GM19351 (cell line): ENCODE data around the gene PLXNB2.

Source experiments
- ATAC-seq: cut with Tn5 transposase; IDR thresholded peaks from one replicate; pipeline ENCODE4 v1.9.1; 2021; ENCODE audit warnings: mild to moderate bottlenecking, moderate library complexity; ENCODE audit not compliant: unreplicated experiment

PLXNB2 gene

DNA sequence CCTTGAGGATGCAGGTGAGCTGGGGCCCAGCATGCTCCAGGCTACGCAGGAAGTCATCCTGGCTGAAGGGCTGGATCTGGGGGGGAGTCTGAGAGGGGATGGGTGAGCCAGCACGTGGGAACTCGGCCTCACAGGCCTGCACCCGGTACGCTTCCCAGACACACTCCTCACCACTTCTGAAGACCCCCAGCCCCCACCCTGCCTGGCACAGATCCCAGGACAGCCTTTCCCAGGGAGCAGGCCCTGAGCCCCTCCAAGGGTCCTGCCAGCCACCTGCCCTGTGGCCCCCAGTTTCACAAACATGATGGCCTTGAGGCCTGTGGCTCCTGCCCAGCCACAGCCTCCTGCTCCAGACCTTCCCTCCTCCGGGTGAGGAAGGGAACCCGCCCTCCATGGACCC lies 5.6 kb upstream of the PLXNB2 start:
- ATAC-seq, result no peak

DNA sequence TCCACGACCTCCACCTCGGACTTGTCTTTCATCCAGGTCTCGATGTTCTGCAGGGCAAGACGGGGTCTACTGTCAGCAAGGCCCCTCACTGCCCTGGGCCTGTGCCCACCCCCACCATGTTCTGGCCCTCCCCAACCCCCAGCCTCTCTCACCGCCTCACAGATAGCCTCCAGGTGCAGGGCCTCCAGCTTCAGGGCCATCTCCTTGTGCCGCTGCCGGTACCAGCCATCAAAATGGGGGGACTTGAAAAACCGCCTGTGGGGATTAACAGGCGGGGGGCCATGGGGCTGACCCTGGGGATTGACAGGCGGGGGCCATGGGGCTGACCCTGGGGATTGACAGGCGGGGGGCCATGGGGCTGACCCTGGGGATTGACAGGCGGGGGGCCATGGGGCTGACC lies 4.9 kb upstream of the PLXNB2 start:
- no peak for ATAC-seq

- no peak for ATAC-seq
Observed at GRCh38 chr22:50311606-50312351, 4.3 kb upstream of the PLXNB2 start.

DNA sequence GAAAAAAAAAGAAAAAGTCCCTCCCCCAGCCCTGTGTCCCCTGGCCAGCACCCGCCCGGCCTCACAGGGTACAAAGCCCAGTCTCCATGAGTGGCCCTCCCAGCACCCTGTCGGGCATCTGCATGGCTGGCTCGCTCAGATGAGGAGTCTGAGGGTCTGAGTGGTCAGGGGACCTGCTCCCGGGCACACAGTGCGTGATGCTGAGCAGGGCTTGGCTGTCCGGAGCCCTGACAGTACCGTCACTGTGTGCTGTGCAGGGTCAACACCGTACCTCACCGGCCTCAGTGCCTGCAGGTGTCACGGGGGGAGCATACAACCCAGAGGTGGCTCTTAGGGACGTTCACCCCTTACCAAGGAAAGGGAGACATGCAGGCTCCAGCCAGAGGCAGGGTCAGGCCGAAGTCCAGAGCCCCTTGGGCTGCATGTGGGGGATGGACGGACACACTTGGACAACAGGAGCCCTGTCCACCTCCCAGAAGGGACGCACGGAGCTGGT lies 3.6 kb upstream of the PLXNB2 start:
- ATAC-seq, result no peak

GRCh38 chr22:50310031-50310722 lies 2.7 kb upstream of the PLXNB2 start:
- ATAC-seq, result no peak

DNA sequence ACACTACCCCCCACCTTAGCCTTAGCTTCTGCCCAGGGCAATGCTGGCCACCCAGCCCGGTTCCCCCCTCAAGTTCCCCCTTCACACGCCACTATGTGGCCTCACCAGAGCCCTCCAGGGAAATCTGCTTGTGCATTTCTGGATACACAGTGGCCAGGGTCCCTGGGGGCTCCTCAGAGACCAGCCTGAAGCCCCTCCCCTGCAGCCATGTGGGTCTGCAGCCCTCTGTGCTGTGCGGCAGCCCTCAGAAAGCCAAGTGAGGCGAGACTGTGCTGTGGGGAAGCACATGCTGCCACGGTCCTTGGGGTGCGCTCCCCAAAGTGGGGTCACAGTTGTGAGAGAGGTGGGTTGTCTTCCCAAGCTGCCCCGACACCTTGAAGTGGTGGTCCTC lies 2.1 kb upstream of the PLXNB2 start:
- ATAC-seq, result no peak

DNA sequence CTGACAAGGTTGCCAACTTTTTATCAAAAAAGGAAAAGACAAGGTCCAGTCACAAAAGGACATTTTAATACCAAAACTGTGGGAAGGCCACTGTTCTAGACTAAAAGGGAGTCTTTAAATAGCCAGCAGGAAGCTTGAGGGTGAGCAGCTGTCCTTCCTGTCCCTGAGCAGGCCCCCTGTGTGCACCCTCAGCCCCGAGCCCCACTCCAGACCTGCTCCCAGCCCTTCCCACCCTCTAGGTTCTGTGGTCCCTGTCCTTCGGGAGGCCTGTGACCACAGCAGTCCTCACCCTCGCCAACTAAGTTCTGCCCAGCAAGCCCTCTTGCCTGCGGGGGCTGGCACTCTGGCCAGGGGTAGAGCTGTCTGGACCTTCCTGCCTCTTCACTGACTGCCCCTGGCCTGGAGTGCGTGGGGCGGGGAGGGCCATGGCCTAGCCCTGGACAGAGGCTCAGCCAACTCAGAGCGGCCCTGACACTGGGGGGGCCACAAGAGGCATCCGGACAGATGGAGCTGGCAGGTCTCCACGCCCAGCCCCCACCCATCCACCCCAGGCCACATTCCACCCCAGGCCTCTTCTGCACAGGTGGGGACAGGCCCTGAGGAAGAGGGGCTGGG lies 1.6 kb upstream of the PLXNB2 start:
- no peak for ATAC-seq

- no peak for ATAC-seq
Observed at GRCh38 chr22:50308597-50308935, 1.1 kb upstream of the PLXNB2 start.

GRCh38 chr22:50307890-50308596 lies 597 bp upstream of the PLXNB2 start:
- ATAC-seq, result no peak

DNA sequence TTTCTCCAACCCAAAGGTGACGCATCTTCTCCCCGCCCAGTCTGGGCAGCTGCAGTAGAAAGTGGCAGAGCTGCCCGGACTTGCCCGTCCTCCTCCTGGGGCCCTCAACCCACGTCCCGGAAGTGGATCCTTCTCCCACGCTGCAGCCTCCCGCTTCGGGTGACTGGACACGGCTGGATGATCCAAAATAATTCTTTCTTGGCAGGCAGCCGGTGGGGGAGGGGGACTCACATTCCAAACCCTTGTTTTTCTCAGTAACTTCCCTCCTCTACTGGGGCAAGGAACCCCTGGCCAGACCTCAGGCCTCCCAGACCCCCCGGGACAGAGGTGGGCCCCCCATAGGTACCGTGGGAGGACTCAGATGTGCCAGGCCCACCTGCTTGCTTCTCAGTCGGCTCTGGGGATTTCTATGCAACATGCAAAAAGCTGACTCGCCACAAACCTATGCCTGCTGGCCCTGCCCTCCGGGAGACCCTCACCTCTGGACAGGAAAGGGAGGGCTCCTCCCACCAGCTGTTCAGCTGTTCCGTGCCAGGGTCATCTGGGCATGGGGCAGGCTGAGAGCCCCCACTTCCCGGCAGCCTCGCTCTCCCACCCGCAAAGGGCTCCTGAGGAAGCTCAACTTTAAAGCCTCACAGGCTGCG lies 1.4 kb downstream of the PLXNB2 start:
- ATAC-seq, result no peak

GRCh38 chr22:50305393-50305922 lies 2.0 kb downstream of the PLXNB2 start:
- no peak for ATAC-seq

DNA sequence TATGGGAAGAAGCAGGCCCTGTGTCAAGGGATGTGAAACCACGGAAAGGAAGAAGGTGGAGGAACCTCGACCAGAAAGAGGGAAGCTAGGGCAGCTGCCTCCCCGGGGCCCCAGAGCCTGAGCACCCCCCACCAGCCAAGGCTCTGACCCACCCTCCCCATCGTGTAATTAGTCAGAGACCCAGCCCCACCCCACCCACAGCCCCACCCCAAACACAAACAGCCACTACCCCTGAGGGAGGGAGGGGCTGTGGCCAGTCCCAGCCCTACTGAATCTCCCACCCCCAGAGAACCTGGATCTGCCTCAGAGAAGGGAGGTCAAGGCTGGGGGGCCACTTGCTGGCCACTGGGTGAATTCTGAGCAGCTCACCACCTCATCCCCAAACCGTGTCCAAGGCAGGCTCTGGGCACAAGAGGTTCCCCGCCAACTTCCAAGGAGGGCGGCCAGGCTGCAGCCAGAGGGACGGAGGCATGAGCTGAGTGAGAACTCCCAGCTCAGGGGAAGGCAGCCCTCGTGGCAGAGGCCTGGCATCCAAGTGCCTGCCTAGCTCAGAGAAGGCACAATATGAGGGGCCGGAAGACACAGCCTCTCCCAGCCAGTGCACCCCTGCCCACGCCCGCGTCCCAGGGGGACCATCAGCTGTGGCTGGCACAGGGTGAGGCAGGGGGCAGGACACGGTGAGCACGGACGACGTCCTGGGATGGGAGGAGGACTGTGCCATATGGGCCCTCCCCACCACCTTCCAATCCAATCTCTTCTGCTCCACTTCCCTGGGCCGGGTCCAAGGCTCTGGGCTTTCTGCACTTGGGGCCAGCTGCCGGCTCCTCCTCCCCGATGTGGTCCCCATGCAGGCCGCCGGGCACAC lies 2.7 kb downstream of the PLXNB2 start:
- ATAC-seq, result no peak

DNA sequence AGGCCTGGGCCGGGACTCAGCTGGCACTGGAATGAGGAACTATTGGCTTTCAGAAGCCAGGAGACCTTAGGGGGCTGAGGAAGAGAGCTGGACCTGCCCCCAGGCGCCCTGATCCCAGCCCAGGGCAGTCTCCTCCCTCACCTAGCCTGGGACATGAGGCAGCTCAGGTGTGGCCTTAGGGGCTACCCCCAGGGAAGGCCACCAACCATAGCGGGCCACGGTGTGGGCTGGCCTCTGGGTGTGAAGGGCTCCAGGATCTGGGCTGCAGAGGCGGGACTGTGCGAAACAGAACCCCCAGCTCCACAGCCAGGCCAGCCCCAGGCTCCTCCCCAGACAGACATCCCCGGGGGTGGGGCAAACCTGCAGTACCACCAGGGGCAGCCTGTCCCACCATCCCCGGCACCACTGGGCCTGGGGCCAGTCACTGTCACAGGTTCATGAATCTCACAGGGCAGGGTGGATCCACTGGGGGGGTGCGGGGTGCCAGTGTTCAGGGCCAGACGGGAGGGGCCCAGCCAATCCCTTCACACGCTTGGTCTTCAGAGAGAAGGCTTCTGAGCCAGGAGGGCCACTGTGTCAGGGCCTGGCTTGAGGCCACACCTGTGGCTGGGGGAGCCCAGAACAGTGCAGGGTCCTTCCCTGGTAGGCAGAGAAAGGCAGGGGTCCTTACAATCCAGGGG lies 3.5 kb downstream of the PLXNB2 start:
- ATAC-seq, result no peak

DNA sequence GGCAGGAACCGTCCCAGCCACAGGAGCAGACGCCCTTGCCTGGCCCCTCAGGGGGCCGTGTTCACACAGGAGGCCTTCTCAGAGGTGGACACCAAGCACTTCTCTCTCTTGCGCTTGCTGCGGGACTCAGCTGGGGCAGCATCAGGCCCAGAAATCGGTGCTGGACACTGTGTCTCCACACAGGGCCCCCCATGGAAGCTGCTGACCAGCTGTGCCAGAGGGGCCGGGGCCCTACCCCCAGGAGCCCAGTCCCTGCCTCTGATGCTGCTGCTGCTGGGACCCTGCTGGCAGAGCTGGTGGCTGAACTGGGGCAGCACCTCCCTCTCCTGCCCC lies 4.0 kb downstream of the PLXNB2 start:
- no peak for ATAC-seq

DNA sequence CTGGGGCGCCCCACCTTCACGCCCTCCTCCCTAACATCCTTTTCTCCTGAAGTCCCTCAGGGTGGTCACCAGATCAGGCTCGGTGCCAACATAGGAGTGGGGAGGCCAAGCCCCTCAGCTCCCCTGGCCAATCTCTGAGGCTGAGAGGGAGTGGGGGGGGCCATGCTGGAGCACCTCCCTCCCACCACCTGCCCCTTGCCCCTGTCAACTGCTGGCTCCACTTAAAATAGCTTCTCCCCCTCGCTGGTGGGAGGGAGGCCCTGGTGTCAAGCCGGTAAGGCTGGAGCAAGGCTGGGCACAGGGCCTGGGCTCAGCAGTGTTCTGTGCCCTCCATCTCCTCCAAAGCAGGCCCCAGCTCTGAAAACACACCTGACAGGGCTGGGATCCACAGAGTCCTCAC lies 4.9 kb downstream of the PLXNB2 start:
- no peak for ATAC-seq

GRCh38 chr22:50302041-50302541 lies 5.4 kb downstream of the PLXNB2 start:
- ATAC-seq, result no peak

DNA sequence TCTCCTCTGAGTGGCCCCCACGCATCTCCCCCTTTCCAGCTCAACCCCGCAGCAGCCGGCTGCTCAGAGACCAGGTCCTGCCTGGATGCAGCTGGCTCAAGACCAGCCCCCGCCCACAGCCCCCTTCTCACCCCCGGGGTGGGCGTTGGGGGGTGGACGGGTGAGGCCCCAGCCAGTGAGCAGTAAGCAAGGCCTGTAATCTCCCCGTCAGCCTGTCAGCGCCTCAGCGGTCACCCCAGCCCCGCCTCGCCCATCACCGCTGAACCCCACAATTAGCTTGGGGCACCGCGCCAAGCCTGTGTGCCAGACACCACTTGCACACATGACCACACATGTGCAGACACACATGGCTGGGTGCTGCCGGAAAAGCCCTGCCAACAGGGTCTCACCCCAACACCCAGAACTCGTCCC lies 5.9 kb downstream of the PLXNB2 start:
- no peak for ATAC-seq

GRCh38 chr22:50300620-50301257 lies 6.7 kb downstream of the PLXNB2 start:
- ATAC-seq, result no peak
